ENCODE measurements around the gene COL5A1.

The COL5A1 gene

GRCh38 chr9:134858051-134858841 lies 216.6 kb downstream of the COL5A1 start:
- DNase-seq (ENCODE audit: low spot score): no peak

- no peak for DNase-seq (ENCODE audit: low spot score)
These were observed 218.9 kb downstream of the COL5A1 start for GRCh38 chr9:134860510-134860909.

- no peak for DNase-seq (ENCODE audit: low spot score)
These were observed 220.2 kb downstream of the COL5A1 start for GRCh38 chr9:134861595-134862334.

- DNase-seq (ENCODE audit: low spot score): no peak
These were observed 221.8 kb downstream of the COL5A1 start for GRCh38 chr9:134863306-134863902.

GRCh38 chr9:134863941-134864820 lies 222.6 kb downstream of the COL5A1 start:
- no peak for DNase-seq (ENCODE audit: low spot score)

- DNase-seq (ENCODE audit: low spot score): no peak
These were observed 223.2 kb downstream of the COL5A1 start for GRCh38 chr9:134864821-134865190.

- DNase-seq (ENCODE audit: low spot score): no peak
These were observed 226.5 kb downstream of the COL5A1 start for GRCh38 chr9:134867917-134868750.

- DNase-seq (ENCODE audit: low spot score): no peak
These were observed 227.3 kb downstream of the COL5A1 start for GRCh38 chr9:134868751-134869553.

GRCh38 chr9:134869554-134870300 lies 228.1 kb downstream of the COL5A1 start:
- no peak for DNase-seq (ENCODE audit: low spot score)

- DNase-seq (ENCODE audit: low spot score): no peak
These were observed 228.7 kb downstream of the COL5A1 start for GRCh38 chr9:134870301-134870694.

- DNase-seq (ENCODE audit: low spot score): no peak
These were observed 229.4 kb downstream of the COL5A1 start for GRCh38 chr9:134870746-134871662.

- DNase-seq (ENCODE audit: low spot score): no peak
These were observed 230.2 kb downstream of the COL5A1 start for GRCh38 chr9:134871697-134872340.

- no peak for DNase-seq (ENCODE audit: low spot score)
These were observed 231.1 kb downstream of the COL5A1 start for GRCh38 chr9:134872482-134873231.

GRCh38 chr9:134875371-134875770 lies 233.8 kb downstream of the COL5A1 start:
- no peak for DNase-seq (ENCODE audit: low spot score)

- DNase-seq (ENCODE audit: low spot score): no peak
These were observed 235.9 kb downstream of the COL5A1 start for GRCh38 chr9:134877541-134877940.

GRCh38 chr9:134879664-134880483 lies 238.3 kb downstream of the COL5A1 start:
- DNase-seq (ENCODE audit: low spot score): no peak

Data from COLO829 (cell line).